ENCODE data around the gene PRKAG2.

DNA sequence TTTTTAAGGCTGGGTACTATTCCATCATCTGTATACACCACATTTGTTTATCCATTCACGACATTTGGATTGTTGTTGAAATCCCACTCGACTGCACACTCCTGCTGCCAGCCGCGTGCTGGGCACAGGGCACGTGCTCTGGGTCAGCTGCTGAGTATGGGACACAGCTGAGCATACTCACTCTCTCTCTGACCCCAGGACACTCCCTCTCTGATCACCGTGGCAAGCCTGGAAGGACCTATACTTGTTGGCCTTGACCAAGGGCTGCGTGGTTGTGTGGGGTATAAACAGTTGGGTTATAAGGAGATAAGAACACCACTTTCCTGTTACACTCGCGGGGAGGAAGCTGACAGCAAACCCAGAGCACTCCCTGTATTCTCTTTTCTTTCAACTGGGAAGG, 204.2 kb downstream of the PRKAG2 start:
- TF ChIP-seq, protein P1, sequence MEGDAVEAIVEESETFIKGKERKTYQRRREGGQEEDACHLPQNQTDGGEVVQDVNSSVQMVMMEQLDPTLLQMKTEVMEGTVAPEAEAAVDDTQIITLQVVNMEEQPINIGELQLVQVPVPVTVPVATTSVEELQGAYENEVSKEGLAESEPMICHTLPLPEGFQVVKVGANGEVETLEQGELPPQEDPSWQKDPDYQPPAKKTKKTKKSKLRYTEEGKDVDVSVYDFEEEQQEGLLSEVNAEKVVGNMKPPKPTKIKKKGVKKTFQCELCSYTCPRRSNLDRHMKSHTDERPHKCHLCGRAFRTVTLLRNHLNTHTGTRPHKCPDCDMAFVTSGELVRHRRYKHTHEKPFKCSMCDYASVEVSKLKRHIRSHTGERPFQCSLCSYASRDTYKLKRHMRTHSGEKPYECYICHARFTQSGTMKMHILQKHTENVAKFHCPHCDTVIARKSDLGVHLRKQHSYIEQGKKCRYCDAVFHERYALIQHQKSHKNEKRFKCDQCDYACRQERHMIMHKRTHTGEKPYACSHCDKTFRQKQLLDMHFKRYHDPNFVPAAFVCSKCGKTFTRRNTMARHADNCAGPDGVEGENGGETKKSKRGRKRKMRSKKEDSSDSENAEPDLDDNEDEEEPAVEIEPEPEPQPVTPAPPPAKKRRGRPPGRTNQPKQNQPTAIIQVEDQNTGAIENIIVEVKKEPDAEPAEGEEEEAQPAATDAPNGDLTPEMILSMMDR (conservative IDR thresholded peaks at IDR 0.05; ENCODE audit: low read depth, low read length) = no peak
- TF ChIP-seq EZH2 (IDR thresholded peaks at IDR 0.05; ENCODE audit: low read length, unreplicated experiment) = no peak
- no peak for TF ChIP-seq EZH2phosphoT487 (IDR thresholded peaks at IDR 0.05; ENCODE audit: borderline replicate concordance, low read length)

All from PC-3 (cell line).